D721Med (cell line): ENCODE data around the gene CYB5R3.
A peak's percentile ranks its signal among the peaks of the same experiment; 100 is the strongest.
"Not testable (repeated sequence)": the region's sequence is repeated elsewhere in the genome, so short reads cannot be mapped to it uniquely, and the experiment has no call there.

Experiments used
- DNase-seq: peaks from one replicate; pipeline ENCODE4 v3.0.0; 2011; ENCODE audit warnings: low spot score; ENCODE audit not compliant: insufficient read length
- FAIRE-seq: peaks from 2 replicates; lab custom pipeline; 2011; peaks lifted over from hg19 to GRCh38; lab: Jason Lieb, UNC
- CTCF ChIP-seq: IDR thresholded peaks from 2 replicates; pipeline ENCODE4 v1.5.1; 2012; ENCODE audit warnings: mild to moderate bottlenecking, control low read depth; ENCODE audit not compliant: insufficient read depth; ENCODE audit errors: missing control alignments

CYB5R3 gene

GRCh38 chr22:42673898-42674401 lies 24.8 kb upstream of the CYB5R3 start:
- FAIRE-seq (no peak), DNase-seq (no peak)
- no peak for TF ChIP-seq CTCF

- FAIRE-seq, DNase-seq: not testable (repeated sequence)
Measured at GRCh38 chr22:42673071-42673470, 23.9 kb upstream of the CYB5R3 start.

DNA sequence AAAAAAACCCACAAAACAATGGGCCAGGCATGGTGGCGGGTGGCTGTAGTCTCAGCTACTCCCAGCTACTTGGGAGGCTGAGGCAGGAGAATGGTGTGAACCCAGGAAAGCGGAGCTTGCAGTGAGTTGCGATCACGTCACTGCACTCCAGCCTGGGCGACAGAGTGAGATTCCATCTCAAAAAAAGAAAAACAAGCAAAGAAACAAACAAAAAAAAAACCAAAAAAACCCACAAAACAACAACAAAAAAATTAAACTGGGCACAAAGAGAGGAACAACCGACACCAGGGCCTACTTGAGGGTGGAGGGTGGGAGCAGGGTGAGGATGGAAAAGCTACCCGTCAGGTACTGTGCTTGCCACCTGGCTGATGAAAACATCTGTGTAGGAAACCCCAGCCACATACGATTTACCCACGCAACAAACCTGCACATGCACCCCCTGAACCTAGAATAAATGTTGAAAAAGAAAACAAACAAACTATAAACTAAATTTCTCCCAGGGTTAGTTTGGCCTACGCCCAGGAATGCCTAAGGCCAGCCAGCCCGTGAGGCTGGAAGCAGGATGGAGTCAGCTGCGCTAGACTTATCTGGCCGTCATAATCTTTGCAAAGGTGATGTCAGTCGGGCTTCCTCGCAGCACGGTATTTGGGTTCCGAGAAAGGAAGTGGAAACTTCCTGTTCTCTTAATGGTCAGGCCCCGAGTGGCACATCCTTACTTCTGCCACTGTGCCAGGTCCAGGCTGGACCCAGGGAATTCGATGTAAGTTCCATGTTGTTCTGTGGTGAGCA lies 21.9 kb upstream of the CYB5R3 start:
- no peak for TF ChIP-seq CTCF
- FAIRE-seq: no peak
- no peak for DNase-seq

- TF ChIP-seq CTCF: no peak
- DNase-seq (no peak), FAIRE-seq (no peak)
Measured at GRCh38 chr22:42670046-42670445, 20.9 kb upstream of the CYB5R3 start.

DNA sequence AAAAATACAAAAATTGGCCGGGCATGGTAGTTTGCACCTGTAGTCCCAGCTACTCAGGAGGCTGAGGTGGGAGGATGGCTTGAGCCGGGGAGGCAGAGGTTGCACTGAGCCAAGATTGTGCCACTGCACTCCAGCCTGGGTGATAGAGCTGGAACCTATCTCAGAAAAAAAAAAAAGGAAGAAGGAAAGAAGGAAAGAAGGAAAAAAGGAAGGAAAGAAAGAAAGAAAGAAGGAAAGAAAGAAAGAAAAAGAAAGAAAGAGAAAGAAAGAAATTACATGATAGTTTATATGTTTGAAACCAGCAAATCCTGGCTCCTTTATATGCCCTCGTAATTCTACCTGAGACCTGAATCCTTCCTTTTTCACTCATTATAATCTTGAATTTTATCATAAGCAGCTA lies 17.2 kb upstream of the CYB5R3 start:
- FAIRE-seq, DNase-seq: not testable (repeated sequence)

DNA sequence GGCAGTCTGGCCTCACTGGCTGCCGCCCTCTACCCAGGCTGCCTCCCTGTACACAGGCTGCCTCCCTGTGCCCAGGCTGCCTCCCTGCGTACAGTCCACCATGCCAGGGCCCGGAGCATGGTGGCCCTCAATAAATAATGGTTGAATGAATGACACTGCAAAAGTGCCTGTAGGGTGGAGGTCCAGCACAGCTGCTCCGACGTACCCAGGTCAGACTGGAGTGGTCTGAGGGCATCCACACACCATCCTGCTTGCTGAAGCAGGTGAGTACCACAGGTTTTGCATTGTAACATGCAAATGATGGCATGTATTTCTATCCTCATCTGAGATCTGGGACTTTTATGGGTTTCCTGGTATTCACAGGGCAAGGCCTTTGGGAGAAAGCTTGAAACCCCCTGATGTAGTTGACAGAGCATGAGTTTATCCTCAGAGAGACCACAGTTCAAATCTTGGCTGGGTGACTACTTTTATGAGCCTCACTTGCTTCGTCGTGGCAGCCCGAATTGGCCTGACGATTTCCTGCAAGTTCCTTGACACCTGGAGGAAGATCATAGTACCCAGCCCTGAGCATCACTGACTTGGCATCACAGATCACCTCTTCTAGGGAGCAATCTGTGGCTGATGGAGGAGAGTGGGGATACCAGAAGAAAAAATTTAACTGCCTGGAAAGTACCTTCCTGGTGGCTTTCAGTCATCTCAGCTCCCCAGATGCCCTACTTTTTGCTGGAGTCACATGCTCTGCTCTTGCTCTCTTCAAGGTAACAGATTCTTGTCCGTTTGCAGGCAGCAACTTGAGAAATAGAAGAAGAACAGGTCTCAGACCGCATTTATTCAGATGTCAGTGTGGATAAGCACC lies 16.0 kb upstream of the CYB5R3 start:
- no peak for TF ChIP-seq CTCF
- FAIRE-seq (no peak), DNase-seq (no peak)

DNA sequence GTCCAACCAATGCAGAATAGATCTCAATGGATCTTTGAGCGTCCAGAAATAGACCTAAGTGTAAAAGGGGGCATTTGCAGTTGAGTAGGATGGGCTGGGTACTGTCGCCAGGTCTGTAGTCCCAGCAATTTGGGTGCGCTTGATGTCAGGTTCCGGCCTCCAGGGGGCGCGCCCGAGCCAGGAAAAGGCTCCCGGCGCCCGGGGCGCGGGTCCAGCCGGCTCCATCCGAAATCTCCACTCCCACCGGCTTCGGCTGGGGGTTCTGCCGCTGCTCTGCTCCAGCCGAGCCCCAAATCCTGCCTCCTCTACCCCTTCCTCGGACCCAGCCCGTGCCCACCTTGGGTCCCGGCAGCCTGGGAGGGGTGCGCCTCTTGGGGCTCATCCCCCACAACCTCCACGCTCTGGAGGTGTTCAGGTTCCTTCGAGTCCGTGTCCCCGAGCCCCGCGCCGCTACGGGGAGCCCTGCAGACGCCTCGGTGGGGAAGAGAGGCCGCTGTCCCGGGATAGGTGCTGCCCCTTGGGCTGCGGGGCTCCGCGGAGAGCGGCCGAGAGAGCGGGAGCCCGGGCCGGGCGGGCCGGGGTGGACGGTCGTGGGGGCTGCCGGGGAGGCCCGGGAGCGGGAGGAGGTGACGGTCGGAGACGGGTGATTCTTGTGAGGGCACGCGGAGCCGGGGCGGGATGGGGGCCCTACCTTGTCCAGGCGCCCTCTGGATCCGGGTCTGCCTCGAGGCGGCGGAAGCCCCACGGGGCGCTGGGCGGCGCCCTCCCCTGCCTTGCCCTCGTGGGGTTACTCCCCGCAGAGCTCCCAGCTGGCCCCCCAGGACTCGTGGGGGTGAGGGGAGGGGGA lies 13.0 kb upstream of the CYB5R3 start:
- DNase-seq (peak; percentile 65), FAIRE-seq (no peak)
- peak; percentile 65 for TF ChIP-seq CTCF
